Effector CD8-positive, alpha-beta T cell (primary cell): Measurements from ENCODE around the gene SCIN.
"Not testable (repeated sequence)": the region's sequence is repeated elsewhere in the genome, so short reads cannot be mapped to it uniquely, and the experiment has no call there.

Experiments used
- DNase-seq: peaks from one replicate; lab custom pipeline; 2025; lab: John Stamatoyannopoulos, UW

Gene SCIN

GRCh38 chr7:12686891-12687717, 116.6 kb downstream of the SCIN start, which contains the start of gene ARL4A:
Gene ARL4A (plus strand): TSS chr7:12687633. CDS start chr7:12688255, 622 bp downstream.
- peak; percentile 82 for DNase-seq

DNA sequence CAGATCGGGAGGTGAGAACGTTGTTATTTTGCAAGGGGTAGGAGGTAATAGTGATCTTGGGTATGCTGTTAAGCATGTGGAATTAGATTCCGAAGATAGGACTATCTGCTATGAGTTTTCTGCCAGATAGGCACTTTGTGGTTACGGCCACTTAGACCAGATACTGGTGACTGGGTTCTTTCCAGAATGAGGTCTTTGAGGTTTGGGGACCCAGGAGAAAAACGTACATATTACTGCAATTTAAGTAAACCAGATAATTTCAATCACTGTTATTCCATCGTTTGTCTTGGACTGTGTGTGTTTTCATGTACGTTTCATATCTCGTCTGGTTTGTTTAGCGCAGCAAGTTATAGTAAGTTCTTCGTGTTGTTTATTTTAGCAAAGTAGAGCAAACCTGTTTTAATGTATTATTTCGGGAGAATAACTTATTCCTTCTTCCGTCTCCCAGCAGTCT, 117.2 kb downstream of the SCIN start:
- no peak for DNase-seq

- not testable (repeated sequence) for DNase-seq
These were observed 118.1 kb downstream of the SCIN start for GRCh38 chr7:12688485-12689170.

GRCh38 chr7:12689451-12689850, 118.9 kb downstream of the SCIN start:
- no peak for DNase-seq

DNA sequence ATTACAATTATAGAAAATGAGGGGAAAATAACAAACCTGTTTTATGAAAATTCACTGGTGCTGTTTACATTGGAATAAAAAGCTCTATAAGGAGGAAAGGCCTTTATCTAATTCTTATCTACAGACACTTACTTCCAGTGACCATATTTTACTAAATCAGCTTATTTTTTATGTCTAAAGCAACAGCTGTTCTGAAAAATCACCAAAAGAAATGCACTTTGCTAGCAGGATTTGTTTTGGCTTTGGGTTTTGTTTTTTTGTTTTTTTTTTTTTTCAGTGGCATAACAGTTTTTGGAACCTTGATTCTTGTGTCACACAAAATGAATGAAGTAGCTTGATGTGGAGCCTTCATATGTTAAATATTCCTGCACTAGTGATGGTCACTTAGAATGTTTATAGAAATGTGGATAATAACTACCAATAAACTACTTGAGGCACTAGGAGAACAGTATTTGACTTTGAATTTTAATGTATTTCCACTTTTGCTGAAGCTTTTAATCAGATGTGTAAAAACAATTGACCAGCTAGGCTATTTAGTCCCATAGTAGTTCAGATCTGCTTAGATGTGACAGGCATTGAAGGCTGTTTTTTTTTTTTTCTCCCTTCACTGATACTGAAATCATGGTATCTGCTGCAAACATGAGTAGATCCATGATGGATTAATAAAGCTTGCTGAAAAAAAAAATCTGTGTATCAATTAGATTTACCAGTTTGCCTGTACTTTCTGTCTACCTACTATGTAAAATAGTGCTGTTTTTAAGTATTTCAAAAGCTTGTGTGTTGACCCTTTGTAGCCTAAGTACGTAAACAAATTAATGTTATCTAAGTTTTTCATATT, 119.7 kb downstream of the SCIN start:
- DNase-seq, result no peak

- not testable (repeated sequence) for DNase-seq
These were observed 120.9 kb downstream of the SCIN start for GRCh38 chr7:12691388-12691787.

DNA sequence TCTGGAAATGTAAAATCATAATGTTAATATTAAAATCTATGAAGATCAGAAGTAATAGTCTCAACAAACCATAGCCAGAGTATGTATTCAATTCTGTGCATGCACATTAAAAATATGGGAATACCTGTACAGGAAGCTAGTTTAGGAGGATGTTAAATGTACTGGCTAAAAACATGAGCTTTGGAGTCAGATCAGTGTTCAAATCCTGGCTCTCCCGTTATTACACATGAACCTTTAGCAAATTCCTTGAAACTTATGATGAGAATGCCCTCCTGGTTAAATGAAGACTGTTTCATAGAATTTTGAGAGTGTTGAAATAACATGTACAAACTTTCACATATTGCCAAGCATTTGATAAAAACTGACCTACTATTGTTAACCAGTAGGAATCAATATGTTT, 121.5 kb downstream of the SCIN start:
- DNase-seq, result no peak

- no peak for DNase-seq
These were observed 122.1 kb downstream of the SCIN start for GRCh38 chr7:12692479-12693259.

DNA sequence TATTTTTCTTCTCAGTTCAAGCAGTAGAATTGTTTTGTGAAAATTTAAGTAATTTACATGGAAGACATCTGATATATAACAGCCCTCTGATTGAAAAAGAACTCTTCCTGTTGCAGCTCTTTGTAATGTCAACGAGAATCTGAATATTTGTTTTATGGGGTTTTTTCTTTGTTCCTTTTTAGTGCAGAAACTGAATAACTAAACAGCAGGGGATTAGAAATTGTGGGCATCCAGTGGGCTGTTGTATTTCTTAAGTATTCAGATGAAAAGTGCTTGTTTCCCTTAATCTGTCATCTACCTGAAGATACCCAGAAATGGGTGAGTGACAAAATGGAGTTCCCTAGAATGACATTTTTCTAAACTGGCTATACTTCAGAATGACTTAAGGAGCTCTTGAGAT, 124.3 kb downstream of the SCIN start:
- no peak for DNase-seq

DNA sequence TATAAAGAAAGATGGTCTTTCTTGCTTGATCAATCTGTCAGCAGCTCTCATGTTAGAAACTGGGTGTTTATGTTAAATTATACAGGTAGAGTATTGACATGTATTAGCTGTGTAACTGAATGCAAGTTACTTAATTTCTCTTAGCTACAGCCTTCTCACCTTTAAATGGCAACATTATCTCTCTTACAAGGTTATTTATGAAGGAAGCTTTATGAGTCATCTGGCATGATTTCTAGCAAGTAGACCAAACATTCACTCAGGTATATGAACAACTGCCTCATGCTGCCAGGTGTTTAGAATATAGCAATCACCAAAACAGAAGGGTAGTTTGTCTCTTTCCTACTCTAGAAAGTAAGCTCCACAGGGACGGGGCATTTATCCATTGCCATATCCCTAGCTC, 125.4 kb downstream of the SCIN start:
- DNase-seq, result no peak

DNA sequence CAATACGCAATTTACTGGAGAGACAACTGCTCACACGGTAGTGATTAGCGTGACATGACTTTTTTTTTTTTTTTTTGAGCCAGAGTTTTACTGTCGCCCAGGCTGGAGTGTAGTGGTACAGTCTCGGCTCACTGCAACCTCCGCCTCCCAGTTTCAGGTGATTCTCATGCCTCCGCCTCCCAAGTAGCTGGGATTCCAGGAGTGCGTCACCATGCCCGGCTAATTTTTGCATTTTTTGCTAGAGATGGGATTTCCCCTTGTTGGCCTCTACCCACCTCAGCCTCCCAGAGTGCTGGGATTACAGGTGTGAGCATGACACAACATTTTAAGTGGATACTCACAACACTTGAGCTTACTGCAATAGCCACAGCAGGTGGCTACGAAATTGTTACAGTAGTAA, 128.8 kb downstream of the SCIN start:
- no peak for DNase-seq

DNA sequence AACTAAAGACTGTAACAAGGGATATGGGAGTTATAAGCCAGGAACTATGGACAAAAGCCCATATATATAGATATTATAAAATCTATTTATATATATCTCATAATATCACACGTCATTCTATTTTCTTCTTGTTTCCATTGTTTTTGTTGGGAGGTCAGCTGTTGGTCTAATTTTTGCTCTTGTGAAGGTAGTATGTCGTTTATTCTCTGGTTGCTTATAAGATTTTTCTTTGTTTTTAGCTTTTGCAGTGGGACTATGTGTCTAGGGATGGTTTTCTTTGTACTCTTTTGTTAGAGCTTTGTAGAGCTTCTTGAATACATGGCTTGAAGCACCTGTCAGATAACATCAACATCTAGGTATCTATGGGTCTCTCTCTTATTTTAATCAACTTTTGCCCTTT, 130.9 kb downstream of the SCIN start:
- no peak for DNase-seq

GRCh38 chr7:12703881-12704280, 133.4 kb downstream of the SCIN start:
- DNase-seq, result no peak

DNA sequence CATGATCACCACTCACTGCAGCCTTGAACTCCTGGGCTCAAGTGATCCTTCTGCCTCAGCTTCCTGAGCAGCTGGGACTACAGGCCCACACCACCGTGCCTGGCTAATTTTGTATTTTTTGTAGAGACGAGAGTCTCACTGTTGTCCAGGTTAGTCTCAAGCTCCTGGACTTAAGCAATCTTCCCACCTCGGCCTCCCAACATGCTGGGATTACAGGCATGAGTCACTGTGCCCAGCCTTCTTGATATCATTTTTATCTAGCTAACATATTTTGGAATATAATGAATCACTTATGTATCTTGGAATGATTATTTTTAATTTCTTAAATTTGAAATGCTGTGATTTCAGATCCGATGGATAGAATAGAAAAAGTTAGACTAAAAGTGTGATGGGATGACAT, 135.4 kb downstream of the SCIN start:
- no peak for DNase-seq

GRCh38 chr7:12706900-12707536, 136.5 kb downstream of the SCIN start:
- DNase-seq, result no peak

GRCh38 chr7:12708314-12708713, 137.8 kb downstream of the SCIN start:
- DNase-seq, result no peak
